ENCODE measurements around the gene EHD2.

DNA sequence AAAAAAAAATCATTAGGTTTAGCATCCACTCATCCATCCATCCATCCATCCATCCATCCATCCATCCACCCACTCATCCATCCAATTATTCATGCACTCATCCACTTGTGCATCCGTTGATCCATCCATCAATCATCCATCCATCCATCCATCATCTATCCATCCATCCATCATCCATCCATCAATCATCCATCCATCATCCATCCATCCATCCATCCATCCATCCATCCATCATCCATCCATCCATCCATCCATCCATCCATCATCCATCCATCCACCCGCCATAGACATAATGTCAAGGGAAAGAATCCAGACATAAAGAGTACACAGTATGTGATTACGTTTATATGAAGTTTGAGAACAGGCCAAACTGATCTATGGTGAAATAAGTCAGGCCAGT is 56.3 kb downstream of the EHD2 start:
- TF ChIP-seq, protein P1, sequence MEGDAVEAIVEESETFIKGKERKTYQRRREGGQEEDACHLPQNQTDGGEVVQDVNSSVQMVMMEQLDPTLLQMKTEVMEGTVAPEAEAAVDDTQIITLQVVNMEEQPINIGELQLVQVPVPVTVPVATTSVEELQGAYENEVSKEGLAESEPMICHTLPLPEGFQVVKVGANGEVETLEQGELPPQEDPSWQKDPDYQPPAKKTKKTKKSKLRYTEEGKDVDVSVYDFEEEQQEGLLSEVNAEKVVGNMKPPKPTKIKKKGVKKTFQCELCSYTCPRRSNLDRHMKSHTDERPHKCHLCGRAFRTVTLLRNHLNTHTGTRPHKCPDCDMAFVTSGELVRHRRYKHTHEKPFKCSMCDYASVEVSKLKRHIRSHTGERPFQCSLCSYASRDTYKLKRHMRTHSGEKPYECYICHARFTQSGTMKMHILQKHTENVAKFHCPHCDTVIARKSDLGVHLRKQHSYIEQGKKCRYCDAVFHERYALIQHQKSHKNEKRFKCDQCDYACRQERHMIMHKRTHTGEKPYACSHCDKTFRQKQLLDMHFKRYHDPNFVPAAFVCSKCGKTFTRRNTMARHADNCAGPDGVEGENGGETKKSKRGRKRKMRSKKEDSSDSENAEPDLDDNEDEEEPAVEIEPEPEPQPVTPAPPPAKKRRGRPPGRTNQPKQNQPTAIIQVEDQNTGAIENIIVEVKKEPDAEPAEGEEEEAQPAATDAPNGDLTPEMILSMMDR (IDR thresholded peaks at IDR 0.05), result no peak
- TF ChIP-seq POLR2A (IDR thresholded peaks at IDR 0.05), result no peak

Measured in suprapubic skin (tissue), 3 donors.